Activated naive CD8-positive, alpha-beta T cell treated with anti-CD3 and anti-CD28 coated beads, Interleukin-2, amount 50 U/mL, for 16 hours (primary cell): ENCODE results near the gene BHLHE23.

Experiments used
- DNase-seq: peaks from one replicate; pipeline ENCODE4 v3.0.0-alpha.2; 2020; ENCODE audit warnings: low read depth, low spot score

The BHLHE23 gene

GRCh38 chr20:63009045-63009961, 2.5 kb upstream of the BHLHE23 start:
- DNase-seq = peak; percentile 69

- DNase-seq = no peak
These were observed 1.8 kb upstream of the BHLHE23 start for GRCh38 chr20:63008541-63009044.

GRCh38 chr20:63007646-63008488, 1.1 kb upstream of the BHLHE23 start:
- no peak for DNase-seq

- DNase-seq = no peak
These were observed 539 bp upstream of the BHLHE23 start for GRCh38 chr20:63007360-63007645.

GRCh38 chr20:63005862-63006539, 763 bp downstream of the BHLHE23 start:
- DNase-seq = no peak

- DNase-seq = no peak
These were observed 1.4 kb downstream of the BHLHE23 start for GRCh38 chr20:63005365-63005861.

- no peak for DNase-seq
These were observed 2.0 kb downstream of the BHLHE23 start for GRCh38 chr20:63004607-63005364.

- DNase-seq = no peak
These were observed 3.2 kb downstream of the BHLHE23 start for GRCh38 chr20:63003546-63003945.

- no peak for DNase-seq
These were observed 4.3 kb downstream of the BHLHE23 start for GRCh38 chr20:63002511-63002910.

GRCh38 chr20:63000958-63001357, 5.8 kb downstream of the BHLHE23 start:
- DNase-seq = no peak

- no peak for DNase-seq
These were observed 6.7 kb downstream of the BHLHE23 start for GRCh38 chr20:63000036-63000435.

GRCh38 chr20:62999580-62999979, 7.2 kb downstream of the BHLHE23 start:
- DNase-seq = no peak

- DNase-seq = no peak
These were observed 8.3 kb downstream of the BHLHE23 start for GRCh38 chr20:62998449-62998848.

GRCh38 chr20:62997417-62998035, 9.2 kb downstream of the BHLHE23 start:
- DNase-seq = no peak

- no peak for DNase-seq
These were observed 10.2 kb downstream of the BHLHE23 start for GRCh38 chr20:62996596-62996982.

- no peak for DNase-seq
These were observed 10.7 kb downstream of the BHLHE23 start for GRCh38 chr20:62995898-62996595.

GRCh38 chr20:62995481-62995880, 11.3 kb downstream of the BHLHE23 start:
- DNase-seq = no peak

GRCh38 chr20:62994869-62995281, 11.9 kb downstream of the BHLHE23 start:
- no peak for DNase-seq

GRCh38 chr20:62993856-62994494, 12.8 kb downstream of the BHLHE23 start:
- no peak for DNase-seq
